HEK293 (cell line): ENCODE measurements around the gene PIP4K2C.

Experiments
- CTCF ChIA-PET: fragments of 350-600 bp; formaldehyde crosslinking; extraction: SDS; loops from one replicate; lab custom pipeline; 2021; ENCODE audit warnings: antibody characterized with exemption; lab: Yijun Ruan, JAX
- POLR2A ChIA-PET: fragments of 300-600 bp; formaldehyde crosslinking; extraction: SDS; loops from one replicate; lab custom pipeline; 2020; ENCODE audit warnings: antibody characterized with exemption, inconsistent platforms; lab: Yijun Ruan, JAX
- H3K27ac ChIP-seq: fragments of 200-500 bp; sonication (Bioruptor generic); 2 replicates; pipeline ENCODE4 v1.5.1; 2014; ENCODE audit warnings: low read depth, low read length, control low read depth, inconsistent platforms; ENCODE audit errors: extremely low read depth
- H3K36me3 ChIP-seq, 2 experiments: fragments of 200-500 bp in 1 of 2; sonication (Bioruptor generic) in 1 of 2; 1 replicate in 1 of 2; 2 replicates in 1 of 2; pipeline ENCODE4 v1.5.1; 2014 to 2017; ENCODE audit warnings: inconsistent platforms in 2 of 2, low read length in 2 of 2; ENCODE audit not compliant: control insufficient read depth in 2 of 2, insufficient read depth in 1 of 2
- H3K4me1 ChIP-seq: fragments of 200-500 bp; sonication (Bioruptor generic); 2 replicates; pipeline ENCODE4 v1.5.1; 2014; ENCODE audit warnings: mild to moderate bottlenecking, low read length, inconsistent platforms; ENCODE audit not compliant: control insufficient read depth, insufficient read depth
- H3K4me3 ChIP-seq: 2 replicates; pipeline ENCODE4 v1.5.1; 2011; ENCODE audit warnings: low read depth, mild to moderate bottlenecking, control low read depth, low read length, moderate library complexity
- H3K9me3 ChIP-seq: fragments of 200-500 bp; sonication (Bioruptor generic); 2 replicates; pipeline ENCODE4 v1.5.1; 2014; ENCODE audit warnings: low read depth, low read length, inconsistent platforms; ENCODE audit not compliant: control insufficient read depth, insufficient read depth
- GFI1B ChIP-seq: fragments of 450-650 bp; formaldehyde crosslinking; IDR thresholded peaks from 2 replicates; pipeline ENCODE4 v1.5.1; 2016; ENCODE audit warnings: missing biosample characterization, missing genetic modification characterization
- INSM2 ChIP-seq: fragments of 450-650 bp; formaldehyde crosslinking; IDR thresholded peaks from 2 replicates; pipeline ENCODE4 v1.5.1; 2016; ENCODE audit warnings: missing biosample characterization, missing genetic modification characterization
- MZF1 ChIP-seq: fragments of 450-650 bp; formaldehyde crosslinking; IDR thresholded peaks from 2 replicates; pipeline ENCODE4 v1.5.1; 2017; ENCODE audit warnings: missing biosample characterization, missing genetic modification characterization, borderline replicate concordance
- SALL2 ChIP-seq: fragments of 450-650 bp; formaldehyde crosslinking; IDR thresholded peaks from 2 replicates; pipeline ENCODE4 v1.5.0; 2017; ENCODE audit warnings: missing biosample characterization, mild to moderate bottlenecking, missing genetic modification characterization, borderline replicate concordance
- WT1 ChIP-seq: fragments of 450-650 bp; formaldehyde crosslinking; IDR thresholded peaks from 2 replicates; pipeline ENCODE4 v1.5.1; 2016; ENCODE audit warnings: missing biosample characterization, missing genetic modification characterization
- ZBTB8A ChIP-seq: fragments of 450-650 bp; formaldehyde crosslinking; IDR thresholded peaks from 2 replicates; pipeline ENCODE4 v1.5.1; 2016; ENCODE audit warnings: missing biosample characterization, missing genetic modification characterization
- ZNF121 ChIP-seq: fragments of 450-650 bp; formaldehyde crosslinking; IDR thresholded peaks from 2 replicates; pipeline ENCODE4 v1.5.1; 2016; ENCODE audit warnings: missing biosample characterization, missing genetic modification characterization
- ZNF174 ChIP-seq: fragments of 450-650 bp; formaldehyde crosslinking; IDR thresholded peaks from 2 replicates; pipeline ENCODE4 v1.5.0; 2017; ENCODE audit warnings: missing biosample characterization, mild to moderate bottlenecking, missing genetic modification characterization
- ZNF19 ChIP-seq: fragments of 450-650 bp; formaldehyde crosslinking; IDR thresholded peaks from 2 replicates; pipeline ENCODE4; 2016; ENCODE audit warnings: missing biosample characterization, missing genetic modification characterization, low read depth
- ZNF2 ChIP-seq: fragments of 450-650 bp; formaldehyde crosslinking; IDR thresholded peaks from 2 replicates; pipeline ENCODE4 v1.5.1; 2016; ENCODE audit warnings: missing biosample characterization, missing genetic modification characterization
- ZNF202 ChIP-seq: fragments of 450-650 bp; formaldehyde crosslinking; IDR thresholded peaks from 2 replicates; pipeline ENCODE4 v1.5.1; 2016; ENCODE audit warnings: missing biosample characterization, missing genetic modification characterization, borderline replicate concordance
- ZNF292 ChIP-seq: fragments of 450-650 bp; formaldehyde crosslinking; IDR thresholded peaks from 2 replicates; pipeline ENCODE4 v1.5.1; 2016; ENCODE audit warnings: low read depth, missing biosample characterization, missing genetic modification characterization, borderline replicate concordance
- ZNF510 ChIP-seq: fragments of 450-650 bp; formaldehyde crosslinking; IDR thresholded peaks from 2 replicates; pipeline ENCODE4 v1.5.1; 2018; ENCODE audit warnings: mild to moderate bottlenecking, missing genetic modification characterization, missing biosample characterization; ENCODE audit not compliant: insufficient replicate concordance
- ZNF513 ChIP-seq: fragments of 450-650 bp; IDR thresholded peaks from 2 replicates; pipeline ENCODE4 v1.5.1; 2018; ENCODE audit warnings: missing biosample characterization, missing genetic modification characterization
- ZNF558 ChIP-seq: fragments of 450-650 bp; formaldehyde crosslinking; IDR thresholded peaks from 2 replicates; pipeline ENCODE4 v1.5.1; 2016; ENCODE audit warnings: missing biosample characterization, missing genetic modification characterization
- ZNF660 ChIP-seq: fragments of 450-650 bp; IDR thresholded peaks from 2 replicates; pipeline ENCODE4 v1.5.1; 2018; ENCODE audit warnings: missing biosample characterization, mild to moderate bottlenecking, missing genetic modification characterization
- ZNF707 ChIP-seq: fragments of 450-650 bp; formaldehyde crosslinking; IDR thresholded peaks from 2 replicates; pipeline ENCODE4 v1.5.1; 2016; ENCODE audit warnings: missing biosample characterization, missing genetic modification characterization
- ZNF777 ChIP-seq: fragments of 450-650 bp; formaldehyde crosslinking; IDR thresholded peaks from 2 replicates; pipeline ENCODE4 v1.5.1; 2017; ENCODE audit warnings: missing biosample characterization, missing genetic modification characterization, borderline replicate concordance
- ZNF791 ChIP-seq: fragments of 450-650 bp; formaldehyde crosslinking; IDR thresholded peaks from 2 replicates; pipeline ENCODE4 v1.5.1; 2016; ENCODE audit warnings: missing biosample characterization, missing genetic modification characterization
- ZSCAN30 ChIP-seq: fragments of 450-650 bp; IDR thresholded peaks from 2 replicates; pipeline ENCODE4 v1.5.1; 2018; ENCODE audit warnings: missing biosample characterization, mild to moderate bottlenecking, missing genetic modification characterization, moderate library complexity
- TF ChIP-seq, protein P1 (sequence below): fragments of 450-650 bp; formaldehyde crosslinking; IDR thresholded peaks from 2 replicates; pipeline ENCODE4 v1.5.1; 2016; ENCODE audit warnings: missing biosample characterization, missing genetic modification characterization
- TF ChIP-seq, protein P2 (sequence below): fragments of 450-650 bp; formaldehyde crosslinking; IDR thresholded peaks from 2 replicates; pipeline ENCODE4 v1.5.1; 2016; ENCODE audit warnings: missing biosample characterization, missing genetic modification characterization

PIP4K2C gene

DNA sequence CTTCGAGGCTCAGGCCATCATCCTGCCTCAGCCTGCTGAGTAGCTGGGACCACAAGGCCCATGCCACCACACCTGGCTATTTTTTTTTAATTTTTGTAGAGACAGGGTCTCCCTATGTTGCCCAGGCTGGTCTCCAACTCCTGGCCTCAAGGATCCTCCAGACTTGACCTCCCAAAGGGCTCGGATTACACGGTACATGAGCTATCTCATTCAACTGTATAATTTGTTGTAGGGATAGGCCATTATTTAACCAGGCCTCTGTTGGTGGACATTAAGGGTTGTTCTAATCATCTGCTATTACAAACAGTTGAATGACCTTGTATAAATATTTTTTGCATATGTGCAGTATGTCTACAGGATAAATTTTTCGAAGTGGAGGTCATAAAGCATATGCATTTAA lies 32.1 kb upstream of the PIP4K2C start:
- H3K27ac ChIP-seq: no peak overlapping the region
- H3K36me3 ChIP-seq: peaks cover 0 to 4% of the 10 kb centered on the region in 2 experiments; a peak in 1 of 3 replicates
- H3K4me1 ChIP-seq: no peaks in the 10 kb centered on the region
- CTCF ChIA-PET: interaction anchor here (0.6 to 1.4 kb wide), 2 partner anchors 24 to 64 kb away, joined by 3 to 4 read pairs; no protein-coding TSS in a partner anchor
- no peaks in the 10 kb centered on the region for H3K9me3 ChIP-seq
- POLR2A ChIA-PET: no interaction called here
- no peak overlapping the region for H3K4me3 ChIP-seq
- TF ChIP-seq ZNF292 (tag by site-specific recombination): no peak
- TF ChIP-seq ZNF121: peak; percentile 44; the same call in 1 of the 2 replicates
- no peak for TF ChIP-seq ZNF791 (tag by site-specific recombination)
- TF ChIP-seq ZNF19: no peak

- no peak for TF ChIP-seq ZNF513
- no peak for TF ChIP-seq SALL2 (tag by site-specific recombination)
- TF ChIP-seq ZNF660 (tag by site-specific recombination): no peak
- TF ChIP-seq ZNF777 (tag by site-specific recombination): no peak
- TF ChIP-seq ZNF558 (tag by site-specific recombination): no peak
- no peak for TF ChIP-seq ZSCAN30 (tag by site-specific recombination)
- TF ChIP-seq WT1: no peak
- no peak for TF ChIP-seq ZBTB8A (tag by site-specific recombination)
- no peak for TF ChIP-seq ZNF791 (tag by site-specific recombination)
- TF ChIP-seq ZNF707 (tag by site-specific recombination): no peak
- no peak for TF ChIP-seq GFI1B (tag by site-specific recombination)
- no peak for TF ChIP-seq ZNF202 (tag by site-specific recombination)
- TF ChIP-seq ZNF174 (tag by site-specific recombination): no peak
- TF ChIP-seq ZNF2 (tag by site-specific recombination): no peak
- no peak for TF ChIP-seq MZF1
- no peak for TF ChIP-seq ZNF510 (tag by site-specific recombination)
- TF ChIP-seq, protein P1, sequence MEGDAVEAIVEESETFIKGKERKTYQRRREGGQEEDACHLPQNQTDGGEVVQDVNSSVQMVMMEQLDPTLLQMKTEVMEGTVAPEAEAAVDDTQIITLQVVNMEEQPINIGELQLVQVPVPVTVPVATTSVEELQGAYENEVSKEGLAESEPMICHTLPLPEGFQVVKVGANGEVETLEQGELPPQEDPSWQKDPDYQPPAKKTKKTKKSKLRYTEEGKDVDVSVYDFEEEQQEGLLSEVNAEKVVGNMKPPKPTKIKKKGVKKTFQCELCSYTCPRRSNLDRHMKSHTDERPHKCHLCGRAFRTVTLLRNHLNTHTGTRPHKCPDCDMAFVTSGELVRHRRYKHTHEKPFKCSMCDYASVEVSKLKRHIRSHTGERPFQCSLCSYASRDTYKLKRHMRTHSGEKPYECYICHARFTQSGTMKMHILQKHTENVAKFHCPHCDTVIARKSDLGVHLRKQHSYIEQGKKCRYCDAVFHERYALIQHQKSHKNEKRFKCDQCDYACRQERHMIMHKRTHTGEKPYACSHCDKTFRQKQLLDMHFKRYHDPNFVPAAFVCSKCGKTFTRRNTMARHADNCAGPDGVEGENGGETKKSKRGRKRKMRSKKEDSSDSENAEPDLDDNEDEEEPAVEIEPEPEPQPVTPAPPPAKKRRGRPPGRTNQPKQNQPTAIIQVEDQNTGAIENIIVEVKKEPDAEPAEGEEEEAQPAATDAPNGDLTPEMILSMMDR (tag by site-specific recombination): no peak
- no peak for TF ChIP-seq ZNF292 (tag by site-specific recombination)
- no peak for TF ChIP-seq INSM2 (tag by site-specific recombination)
- TF ChIP-seq, protein P2, sequence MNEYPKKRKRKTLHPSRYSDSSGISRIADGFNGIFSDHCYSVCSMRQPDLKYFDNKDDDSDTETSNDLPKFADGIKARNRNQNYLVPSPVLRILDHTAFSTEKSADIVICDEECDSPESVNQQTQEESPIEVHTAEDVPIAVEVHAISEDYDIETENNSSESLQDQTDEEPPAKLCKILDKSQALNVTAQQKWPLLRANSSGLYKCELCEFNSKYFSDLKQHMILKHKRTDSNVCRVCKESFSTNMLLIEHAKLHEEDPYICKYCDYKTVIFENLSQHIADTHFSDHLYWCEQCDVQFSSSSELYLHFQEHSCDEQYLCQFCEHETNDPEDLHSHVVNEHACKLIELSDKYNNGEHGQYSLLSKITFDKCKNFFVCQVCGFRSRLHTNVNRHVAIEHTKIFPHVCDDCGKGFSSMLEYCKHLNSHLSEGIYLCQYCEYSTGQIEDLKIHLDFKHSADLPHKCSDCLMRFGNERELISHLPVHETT: no peak
- Histone ChIP-seq H3K9me3 (no peaks in the 10 kb centered on the region), H3K36me3 (peaks cover 0 to 15% of the 10 kb centered on the region in 2 experiments; a peak in 1 of 3 replicates), H3K4me3 (no peak overlapping the region), H3K27ac (no peak overlapping the region), H3K4me1 (no peaks in the 10 kb centered on the region)
- POLR2A ChIA-PET: no interaction called here
- CTCF ChIA-PET: interaction anchor here (0.6 kb wide), 1 partner anchor 22 kb away, joined by 3 read pairs; no protein-coding TSS in a partner anchor
These were observed 30.5 kb upstream of the PIP4K2C start for GRCh38 chr12:57560516-57560915.
